ENCODE measurements around the gene GSK3B. TPM values are rescaled to one million over a fixed set of nuclear protein-coding genes. Genes with fewer than 3 reads are reported as not detected.

Gene GSK3B
- total and polyA plus RNA-seq, 2 donors (not counting 1 experiment from before 2014, with no cell fraction given), result 12.3 to 33.3 TPM

GRCh38 chr3:120137548-120137947 is 43.3 kb upstream of the GSK3B start:
- Histone ChIP-seq H2AFZ (ENCODE audit: insufficient read depth, low read depth, low read length, poor library complexity, severe bottlenecking) (no peak overlapping the region), H3K9ac (ENCODE audit: low read length) (no peak overlapping the region), H3K27me3 (replicated peaks in 1 of 4; ENCODE audit: control extremely low read depth in 1 of 4, control insufficient read depth in 3 of 4, insufficient read depth in 4 of 4, low read length in 3 of 4) (peaks cover 0 to 2% (median 0%) of the 10 kb centered on the region in 4 experiments), H3K79me2 (ENCODE audit: control insufficient read depth, insufficient read depth, low read length) (no peaks in the 10 kb centered on the region), H3K4me3 (ENCODE audit: control extremely low read depth in 1 of 5, extremely low read depth in 1 of 5, insufficient read depth in 1 of 5, low read depth in 2 of 5, low read length in 4 of 5) (no peak overlapping the region), H4K20me1 (ENCODE audit: control insufficient read depth, insufficient read depth, low read length, poor library complexity, severe bottlenecking) (no peaks in the 10 kb centered on the region), H3K36me3 (replicated peaks in 1 of 2; ENCODE audit: control extremely low read depth in 1 of 2, control insufficient read depth in 1 of 2, extremely low read depth in 1 of 2, insufficient read depth in 2 of 2, low read length in 1 of 2) (no peaks in the 10 kb centered on the region), H3K4me2 (replicated peaks; ENCODE audit: low read depth, low read length, poor library complexity, severe bottlenecking) (no peak overlapping the region), H3K4me1 (ENCODE audit: control insufficient read depth in 2 of 2, insufficient read depth in 2 of 2, low read length in 2 of 2) (no peaks in the 10 kb centered on the region), H3K9me3 (ENCODE audit: control extremely low read depth in 1 of 3, control insufficient read depth in 2 of 3, insufficient read depth in 1 of 3, low read length in 2 of 3) (peaks cover 0 to 3% (median 0%) of the 10 kb centered on the region in 3 donors), H3K27ac (ENCODE audit: low read length in 2 of 2) (no peak overlapping the region)
- WGBS (ENCODE audit: insufficient coverage), result no CpG with 5 or more reads among the region's 2 CpGs
- H3K4me1 Mint-ChIP-seq, result no peaks in the 10 kb centered on the region
- TF ChIP-seq CTCF (IDR thresholded peaks at IDR 0.05) (no peak), EZH2 (IDR thresholded peaks at IDR 0.05; ENCODE audit: borderline replicate concordance, insufficient read depth, low read depth, low read length, poor library complexity, severe bottlenecking) (no peak)
- no peak overlapping the region for H3K4me3 Mint-ChIP-seq
- intact Hi-C loops (cut with micrococcal nuclease), result no loop called here
- DNase-seq (no peak), ATAC-seq (ENCODE audit: low read depth) (no peak)
- ChIA-PET POLR2A (no interaction called here), CTCF (interaction anchor here (0.8 to 1.5 kb wide), 2 partner anchors 10 to 12 kb away, joined by 3 to 4 read pairs; no protein-coding TSS in a partner anchor)
- H3K27ac Mint-ChIP-seq, result no peak overlapping the region
- no peaks in the 10 kb centered on the region for H3K27me3 Mint-ChIP-seq
- no peaks in the 10 kb centered on the region for H3K9me3 Mint-ChIP-seq (ENCODE audit: insufficient read depth)

GRCh38 chr3:120130656-120131055 is 36.4 kb upstream of the GSK3B start:
- H3K27me3 ChIP-seq (replicated peaks in 1 of 4; ENCODE audit: control extremely low read depth in 1 of 4, control insufficient read depth in 3 of 4, insufficient read depth in 4 of 4, low read length in 3 of 4), result peaks cover 0 to 2% (median 0%) of the 10 kb centered on the region in 4 experiments
- no peaks in the 10 kb centered on the region for H3K4me1 ChIP-seq (ENCODE audit: control insufficient read depth in 2 of 2, insufficient read depth in 2 of 2, low read length in 2 of 2)
- Mint-ChIP-seq H3K4me1 (no peaks in the 10 kb centered on the region), H3K4me3 (no peak overlapping the region), H3K9me3 (ENCODE audit: insufficient read depth) (no peaks in the 10 kb centered on the region), H3K27me3 (peaks cover 6% of the 10 kb centered on the region), H3K27ac (no peak overlapping the region)
- H2AFZ ChIP-seq (ENCODE audit: insufficient read depth, low read depth, low read length, poor library complexity, severe bottlenecking), result no peak overlapping the region
- TF ChIP-seq EZH2 (IDR thresholded peaks at IDR 0.05; ENCODE audit: borderline replicate concordance, insufficient read depth, low read depth, low read length, poor library complexity, severe bottlenecking) (no peak), CTCF (IDR thresholded peaks at IDR 0.05) (no peak)
- no peak overlapping the region for H3K4me3 ChIP-seq (ENCODE audit: control extremely low read depth in 1 of 5, extremely low read depth in 1 of 5, insufficient read depth in 1 of 5, low read depth in 2 of 5, low read length in 4 of 5)
- no peak overlapping the region for H3K4me2 ChIP-seq (replicated peaks; ENCODE audit: low read depth, low read length, poor library complexity, severe bottlenecking)
- ATAC-seq (ENCODE audit: low read depth) (no peak), DNase-seq (no peak)
- H3K79me2 ChIP-seq (ENCODE audit: control insufficient read depth, insufficient read depth, low read length), result no peaks in the 10 kb centered on the region
- no peak overlapping the region for H3K27ac ChIP-seq (ENCODE audit: low read length in 2 of 2)
- CTCF ChIA-PET, result interaction anchor here (0.7 to 2.2 kb wide), 2 partner anchors 153 to 239 kb away, joined by 3 to 9 read pairs; no protein-coding TSS in a partner anchor
- H3K9me3 ChIP-seq (ENCODE audit: control extremely low read depth in 1 of 3, control insufficient read depth in 2 of 3, insufficient read depth in 1 of 3, low read length in 2 of 3), result no peaks in the 10 kb centered on the region
- POLR2A ChIA-PET, result interaction anchor here (0.6 kb wide), 1 partner anchor 297 kb away, joined by 5 read pairs; no protein-coding TSS in a partner anchor
- H3K36me3 ChIP-seq (replicated peaks in 1 of 2; ENCODE audit: control extremely low read depth in 1 of 2, control insufficient read depth in 1 of 2, extremely low read depth in 1 of 2, insufficient read depth in 2 of 2, low read length in 1 of 2), result no peaks in the 10 kb centered on the region
- H4K20me1 ChIP-seq (ENCODE audit: control insufficient read depth, insufficient read depth, low read length, poor library complexity, severe bottlenecking), result no peaks in the 10 kb centered on the region
- WGBS (ENCODE audit: insufficient coverage), result 100% methylated on average over 2 of the region's 3 CpGs
- H3K9ac ChIP-seq (ENCODE audit: low read length), result no peak overlapping the region
- intact Hi-C loops (cut with micrococcal nuclease), result no loop called here

Data from B cell (primary cell).